ENCODE measurements around the gene TSPEAR.
"Not testable (repeated sequence)": the region's sequence is repeated elsewhere in the genome, so short reads cannot be mapped to it uniquely, and the experiment has no call there.

The TSPEAR gene

DNA sequence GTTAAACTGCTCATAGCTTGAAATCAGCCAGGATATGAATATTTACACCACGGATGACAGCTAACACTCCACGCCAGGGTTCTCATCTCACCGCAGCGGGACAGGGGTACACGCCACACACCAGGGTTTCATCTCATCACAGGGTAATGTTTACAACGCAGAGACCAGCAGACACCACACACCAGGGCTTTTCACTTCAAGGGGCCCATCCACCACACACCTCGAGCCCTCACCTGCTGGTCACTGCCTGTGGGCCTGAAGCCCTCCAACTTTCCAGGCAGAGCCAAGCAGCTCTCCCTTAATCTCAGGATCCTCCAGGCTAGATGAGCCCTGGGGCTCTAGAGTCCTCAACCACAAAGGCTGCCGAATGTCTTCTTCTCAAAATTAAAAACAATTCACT, 15.7 kb downstream of the TSPEAR start:
- TF ChIP-seq, protein P1, sequence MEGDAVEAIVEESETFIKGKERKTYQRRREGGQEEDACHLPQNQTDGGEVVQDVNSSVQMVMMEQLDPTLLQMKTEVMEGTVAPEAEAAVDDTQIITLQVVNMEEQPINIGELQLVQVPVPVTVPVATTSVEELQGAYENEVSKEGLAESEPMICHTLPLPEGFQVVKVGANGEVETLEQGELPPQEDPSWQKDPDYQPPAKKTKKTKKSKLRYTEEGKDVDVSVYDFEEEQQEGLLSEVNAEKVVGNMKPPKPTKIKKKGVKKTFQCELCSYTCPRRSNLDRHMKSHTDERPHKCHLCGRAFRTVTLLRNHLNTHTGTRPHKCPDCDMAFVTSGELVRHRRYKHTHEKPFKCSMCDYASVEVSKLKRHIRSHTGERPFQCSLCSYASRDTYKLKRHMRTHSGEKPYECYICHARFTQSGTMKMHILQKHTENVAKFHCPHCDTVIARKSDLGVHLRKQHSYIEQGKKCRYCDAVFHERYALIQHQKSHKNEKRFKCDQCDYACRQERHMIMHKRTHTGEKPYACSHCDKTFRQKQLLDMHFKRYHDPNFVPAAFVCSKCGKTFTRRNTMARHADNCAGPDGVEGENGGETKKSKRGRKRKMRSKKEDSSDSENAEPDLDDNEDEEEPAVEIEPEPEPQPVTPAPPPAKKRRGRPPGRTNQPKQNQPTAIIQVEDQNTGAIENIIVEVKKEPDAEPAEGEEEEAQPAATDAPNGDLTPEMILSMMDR (IDR thresholded peaks at IDR 0.05; ENCODE audit: low read depth, low read length): no peak
- no peak overlapping the region for H3K4me3 ChIP-seq (ENCODE audit: low read depth, low read length)

DNA sequence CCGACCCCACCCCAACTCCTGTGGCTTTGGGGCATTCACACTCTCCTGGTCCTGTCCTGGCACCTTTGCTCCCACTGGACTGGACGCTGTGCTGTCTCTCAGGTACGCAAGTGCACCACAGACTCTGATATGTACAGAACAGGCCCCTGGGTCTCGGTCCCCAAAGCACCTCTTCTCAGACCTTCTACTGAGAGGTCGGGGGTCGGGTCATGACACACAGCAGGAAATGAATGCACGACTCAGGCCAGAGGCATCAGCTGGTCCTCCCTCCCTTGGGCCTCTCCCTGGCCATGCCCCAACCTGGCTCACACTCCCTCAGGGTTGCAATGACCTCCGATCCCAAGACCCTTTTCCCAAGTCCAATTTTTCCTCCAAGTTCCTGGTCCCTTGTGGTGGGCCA, 16.2 kb downstream of the TSPEAR start:
- no peak overlapping the region for H3K4me3 ChIP-seq (ENCODE audit: low read depth, low read length)
- TF ChIP-seq, protein P1 (IDR thresholded peaks at IDR 0.05; ENCODE audit: low read depth, low read length): no peak

DNA sequence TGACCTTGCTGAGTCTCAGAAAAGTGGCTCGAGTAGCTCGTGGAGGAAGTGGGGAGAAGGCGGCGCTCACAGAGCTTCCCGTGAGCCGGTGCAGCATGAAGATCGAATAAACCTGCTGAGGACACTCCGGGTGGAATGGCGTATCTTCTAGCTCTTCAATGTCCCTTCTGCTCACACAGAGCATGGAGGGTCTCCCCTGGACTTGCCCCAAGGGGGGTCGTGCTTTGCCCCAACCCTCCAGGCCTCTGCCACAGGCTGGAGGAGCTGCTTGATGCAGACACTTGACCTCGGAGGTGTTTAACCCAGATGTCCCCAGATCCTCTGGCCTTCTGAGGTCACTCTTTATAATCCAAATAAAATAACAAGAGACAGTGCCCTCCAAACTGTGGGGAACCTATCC, 16.6 kb downstream of the TSPEAR start:
- no peak overlapping the region for H3K4me3 ChIP-seq (ENCODE audit: low read depth, low read length)
- TF ChIP-seq, protein P1 (IDR thresholded peaks at IDR 0.05; ENCODE audit: low read depth, low read length): no peak

DNA sequence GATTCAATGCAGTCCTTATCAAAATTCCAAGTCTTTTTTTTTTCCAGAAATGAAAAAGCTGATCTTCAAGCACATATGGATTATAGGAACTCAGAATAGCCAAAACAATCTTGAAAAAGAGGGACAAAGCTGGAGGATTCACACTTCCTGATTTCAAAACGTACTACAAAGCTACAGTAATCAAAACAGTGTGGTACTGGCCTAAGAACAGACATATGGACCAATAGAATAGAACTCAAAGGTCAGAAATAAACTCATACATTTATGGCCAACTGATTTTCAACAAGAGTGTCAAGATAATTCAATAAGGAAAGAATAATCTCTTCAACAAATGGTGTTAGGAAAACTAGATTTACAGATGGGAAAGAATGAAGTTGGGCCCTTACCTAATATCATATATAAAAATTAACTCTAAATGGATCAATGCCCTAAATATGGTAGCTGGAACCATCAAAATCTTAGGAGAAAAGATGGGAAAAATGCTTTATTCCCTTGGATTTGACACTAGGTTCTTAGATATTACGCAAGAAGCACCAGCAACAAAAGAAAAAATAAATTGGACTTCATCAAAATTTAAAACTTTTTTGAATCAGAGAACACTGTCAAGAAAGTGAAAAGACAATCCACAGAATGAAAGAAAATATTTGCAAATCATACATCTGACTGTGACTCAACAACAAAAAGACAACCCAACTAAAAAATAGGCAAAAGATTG, 18.4 kb downstream of the TSPEAR start:
- H3K4me3 ChIP-seq (ENCODE audit: low read depth, low read length): no peak overlapping the region
- TF ChIP-seq, protein P1 (IDR thresholded peaks at IDR 0.05; ENCODE audit: low read depth, low read length): no peak

DNA sequence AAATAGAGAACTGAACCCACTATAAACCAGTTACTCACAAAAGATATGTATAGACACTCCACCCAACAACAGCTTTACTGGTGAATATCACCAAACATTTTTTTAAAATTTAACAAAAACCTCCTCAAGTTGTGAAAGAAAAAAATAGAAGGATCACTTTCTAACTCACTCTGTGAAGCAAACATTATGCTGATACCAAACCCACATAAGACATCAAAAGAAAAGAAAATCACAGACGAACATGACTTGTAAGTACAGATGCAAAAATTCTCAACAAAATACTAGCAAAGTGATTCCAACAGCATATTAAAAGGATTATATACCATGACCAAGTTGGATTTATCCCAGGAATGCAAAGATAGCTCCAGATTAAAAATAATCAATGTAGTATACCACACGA, 19.7 kb downstream of the TSPEAR start:
- no peak overlapping the region for H3K4me3 ChIP-seq (ENCODE audit: low read depth, low read length)
- TF ChIP-seq, protein P1 (IDR thresholded peaks at IDR 0.05; ENCODE audit: low read depth, low read length): no peak

DNA sequence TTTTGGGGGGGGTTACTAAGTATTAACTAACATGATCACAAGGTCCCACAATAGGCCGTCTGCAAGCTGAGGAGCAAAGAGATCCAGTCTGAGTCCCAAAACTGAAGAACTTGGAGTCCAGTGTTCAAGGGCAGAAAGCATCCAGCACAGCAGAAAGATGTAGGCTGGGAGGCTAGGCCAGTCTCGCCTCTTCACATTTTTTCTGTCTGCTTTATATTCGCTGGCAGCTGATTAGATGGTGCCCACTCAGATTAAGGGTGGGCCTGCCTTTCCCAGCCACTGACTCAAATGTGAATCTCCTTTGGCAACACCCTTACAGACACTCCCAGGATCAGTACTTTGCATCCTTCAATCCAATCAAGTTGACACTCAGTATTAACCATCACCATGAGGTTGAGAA, 21.6 kb downstream of the TSPEAR start:
- H3K4me3 ChIP-seq (ENCODE audit: low read depth, low read length): not testable (repeated sequence)

DNA sequence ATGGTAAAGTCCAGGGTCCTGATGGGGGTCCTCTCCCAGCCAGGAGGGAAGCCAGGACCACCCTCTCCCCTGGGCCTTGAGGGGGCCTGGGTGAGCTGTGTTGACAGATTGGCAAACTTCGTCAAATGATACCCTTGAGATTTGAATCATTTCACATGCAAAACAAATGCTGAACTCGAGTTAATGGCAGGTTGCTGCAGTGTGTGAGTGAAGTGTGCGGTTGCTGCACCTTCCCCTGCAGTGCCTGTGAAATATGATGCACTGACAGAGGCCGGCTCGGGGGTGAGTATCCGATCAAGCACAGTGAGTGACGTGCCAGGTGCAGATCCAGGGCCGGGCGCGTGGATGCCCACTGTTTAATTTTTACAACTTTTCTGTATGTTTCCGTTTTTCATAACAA, 23.7 kb downstream of the TSPEAR start:
- H3K4me3 ChIP-seq (ENCODE audit: low read depth, low read length): no peak overlapping the region
- TF ChIP-seq, protein P1 (IDR thresholded peaks at IDR 0.05; ENCODE audit: low read depth, low read length): no peak

Data from WI38 (cell line).